GM21723 (cell line): Measurements from ENCODE around the gene CGB1.
"Not testable (repeated sequence)": the region's sequence is repeated elsewhere in the genome, so short reads cannot be mapped to it uniquely, and the experiment has no call there.

Experiments
- ATAC-seq: cut with Tn5 transposase; IDR thresholded peaks from one replicate; pipeline ENCODE4 v1.9.1; 2021; ENCODE audit warnings: mild to moderate bottlenecking, moderate library complexity; ENCODE audit not compliant: unreplicated experiment

Gene CGB1

DNA sequence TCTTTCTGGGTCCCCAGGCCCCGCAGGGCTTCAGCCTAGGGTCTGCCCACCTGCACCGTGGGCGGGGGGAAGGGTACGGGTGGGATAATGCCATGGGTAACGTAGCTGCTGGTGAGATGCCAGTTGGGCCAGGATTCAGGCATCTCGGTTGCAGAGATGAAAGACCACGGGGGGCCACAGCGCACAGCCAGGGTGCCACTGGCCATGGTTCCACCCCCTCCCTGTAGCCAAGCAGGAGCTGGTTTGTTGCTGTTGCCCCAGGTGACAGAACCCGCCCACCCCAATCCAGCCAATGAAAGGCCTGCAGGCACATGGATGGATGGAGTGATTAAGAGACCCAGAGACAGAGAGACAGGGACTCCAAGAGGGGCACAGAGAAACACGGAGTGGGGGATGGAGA, 21.9 kb upstream of the CGB1 start:
- ATAC-seq = no peak

- no peak for ATAC-seq
Measured at GRCh38 chr19:49057636-49058234, 21.0 kb upstream of the CGB1 start, which contains the start of gene CGB7. Gene CGB7 (minus strand): TSS chr19:49057749. CDS start chr19:49055375, 2,374 bp downstream.

GRCh38 chr19:49056902-49057596, 20.4 kb upstream of the CGB1 start:
- ATAC-seq = not testable (repeated sequence)

- ATAC-seq = no peak
Measured at GRCh38 chr19:49056101-49056901, 19.6 kb upstream of the CGB1 start.

DNA sequence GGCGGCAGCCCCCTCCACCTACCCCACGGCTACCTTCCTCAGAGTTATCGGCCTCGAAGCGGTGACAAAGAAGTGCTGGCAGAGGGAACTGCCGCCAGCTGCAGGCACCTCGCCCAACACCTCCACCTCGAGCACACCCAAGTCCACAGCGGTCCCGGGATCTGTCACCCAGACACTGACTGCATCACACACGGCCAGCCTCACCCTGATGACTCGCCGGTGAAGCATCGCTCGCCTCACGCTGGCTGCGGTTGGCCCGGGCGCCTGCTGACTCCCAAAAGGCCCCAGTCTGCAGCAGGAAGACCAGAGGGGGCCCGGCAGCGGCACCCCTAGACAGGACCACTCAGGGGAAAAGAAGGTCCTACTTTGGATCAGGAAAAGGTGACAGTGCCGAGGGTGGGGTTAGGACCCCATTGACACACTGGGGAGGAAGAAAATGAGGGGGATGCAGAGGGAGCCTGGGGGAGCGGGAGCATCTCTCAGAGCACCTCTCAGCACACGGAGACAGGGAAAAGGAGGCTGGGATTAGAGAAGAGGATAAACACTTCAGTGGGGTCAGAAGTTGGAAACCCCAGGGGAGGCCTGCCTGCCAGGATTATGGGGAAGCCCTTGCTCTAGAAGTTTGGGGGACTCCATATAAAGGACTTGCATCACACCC, 13.8 kb upstream of the CGB1 start:
- ATAC-seq = not testable (repeated sequence)

- not testable (repeated sequence) for ATAC-seq
Measured at GRCh38 chr19:49049834-49050233, 13.1 kb upstream of the CGB1 start.

DNA sequence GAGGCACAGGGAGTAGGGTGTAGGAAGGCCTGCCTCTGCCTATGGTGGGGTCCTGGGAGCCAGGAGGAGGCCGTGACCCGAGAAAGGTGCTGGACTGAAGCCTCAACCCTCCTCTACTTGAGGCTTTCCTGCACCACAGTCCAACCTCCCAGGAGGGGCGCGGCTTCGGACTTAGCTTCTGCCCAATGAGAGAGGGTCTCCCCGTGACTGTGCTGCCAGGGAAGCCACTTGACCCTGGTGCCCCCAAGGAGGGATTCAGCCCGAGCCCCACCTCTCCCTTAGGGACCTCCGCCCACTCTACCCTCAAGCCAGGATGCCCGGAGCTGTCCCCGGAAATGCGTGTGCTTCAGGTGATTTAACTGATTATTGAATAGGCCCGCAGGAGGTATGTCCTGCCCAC, 12.3 kb upstream of the CGB1 start, which contains the start of gene CGB8:
CGB8 (minus strand) TSS at position 101 of the 400 bp plus-strand sequence. CDS start 372 bp downstream, outside the sequence.
- not testable (repeated sequence) for ATAC-seq

DNA sequence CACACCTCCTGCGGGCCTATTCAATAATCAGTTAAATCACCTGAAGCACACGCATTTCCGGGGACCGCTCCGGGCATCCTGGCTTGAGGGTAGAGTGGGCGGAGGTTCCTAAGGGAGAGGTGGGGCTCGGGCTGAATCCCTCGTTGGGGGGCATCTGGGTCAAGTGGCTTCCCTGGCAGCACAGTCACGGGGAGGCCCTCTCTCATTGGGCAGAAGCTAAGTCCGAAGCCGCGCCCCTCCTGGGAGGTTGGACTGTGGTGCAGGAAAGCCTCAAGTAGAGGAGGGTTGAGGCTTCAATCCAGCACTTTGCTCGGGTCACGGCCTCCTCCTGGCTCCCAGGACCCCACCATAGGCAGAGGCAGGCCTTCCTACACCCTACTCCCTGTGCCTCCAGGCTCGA, 6.9 kb upstream of the CGB1 start, which contains the start of gene CGB5:
CGB5 (plus strand) TSS at position 301 of the 400 bp plus-strand sequence. CDS start 362 bp downstream, outside the sequence.
- not testable (repeated sequence) for ATAC-seq

- not testable (repeated sequence) for ATAC-seq
Measured at GRCh38 chr19:49042666-49043065, 6.0 kb upstream of the CGB1 start.

DNA sequence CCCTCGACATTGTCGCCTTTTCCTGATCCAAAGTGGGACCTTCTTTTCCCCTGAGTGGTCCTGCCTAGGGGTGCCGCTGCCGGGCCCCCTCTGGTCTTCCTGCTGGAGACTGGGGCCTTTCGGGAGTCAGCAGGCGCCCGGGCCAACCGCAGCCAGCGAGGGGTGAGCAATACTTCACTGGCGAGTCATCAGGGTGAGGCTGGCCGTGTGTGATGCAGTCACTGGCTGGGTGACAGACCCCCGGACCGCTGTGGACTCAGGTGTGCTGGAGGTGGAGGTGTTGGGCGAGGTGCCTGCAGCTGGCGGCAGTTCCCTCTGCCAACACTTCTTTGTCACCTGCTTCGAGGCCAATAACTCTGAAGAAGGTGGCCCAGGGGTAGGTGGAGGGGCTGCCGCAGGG, 5.5 kb upstream of the CGB1 start:
- ATAC-seq = no peak

GRCh38 chr19:49039736-49040135, 3.0 kb upstream of the CGB1 start:
- not testable (repeated sequence) for ATAC-seq

- not testable (repeated sequence) for ATAC-seq
Measured at GRCh38 chr19:49038557-49039276, 2.0 kb upstream of the CGB1 start.

GRCh38 chr19:49038111-49038510, 1.4 kb upstream of the CGB1 start:
- ATAC-seq = not testable (repeated sequence)

DNA sequence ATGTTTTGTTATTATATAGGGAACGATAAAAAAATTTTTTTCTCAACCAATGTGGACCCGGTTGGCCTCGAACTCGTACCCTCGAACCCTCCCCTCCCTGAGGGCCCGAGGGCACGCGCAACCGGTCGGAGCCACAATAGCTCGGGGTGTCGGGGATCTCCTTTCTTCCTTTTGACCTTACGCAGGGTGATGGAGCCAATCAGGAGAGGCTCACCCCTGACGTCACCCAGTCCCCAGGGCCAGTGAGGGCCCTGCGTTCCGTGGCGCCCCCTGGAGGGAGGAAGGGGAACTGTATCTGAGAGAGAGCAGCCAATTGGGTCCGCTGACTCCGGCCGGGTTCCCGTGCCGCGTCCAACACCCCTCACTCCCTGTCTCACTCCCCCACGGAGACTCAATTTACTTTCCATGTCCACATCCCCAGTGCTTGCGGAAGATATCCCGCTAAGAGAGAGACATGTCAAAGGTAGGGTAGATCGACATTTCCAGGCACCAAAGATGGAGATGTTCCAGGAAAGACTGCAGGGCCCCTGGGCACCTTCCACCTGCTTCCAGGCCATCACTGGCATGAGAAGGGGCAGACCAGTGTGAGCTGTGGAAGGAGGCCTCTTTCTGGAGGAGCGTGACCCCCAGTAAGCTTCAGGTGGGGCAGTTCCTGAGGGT, 4.9 kb downstream of the CGB1 start, which contains the start of gene CGB2:
CGB2 (plus strand) TSS at position 249 of the 660 bp plus-strand sequence; CDS start at position 455, 206 bp downstream.
- ATAC-seq = not testable (repeated sequence)

DNA sequence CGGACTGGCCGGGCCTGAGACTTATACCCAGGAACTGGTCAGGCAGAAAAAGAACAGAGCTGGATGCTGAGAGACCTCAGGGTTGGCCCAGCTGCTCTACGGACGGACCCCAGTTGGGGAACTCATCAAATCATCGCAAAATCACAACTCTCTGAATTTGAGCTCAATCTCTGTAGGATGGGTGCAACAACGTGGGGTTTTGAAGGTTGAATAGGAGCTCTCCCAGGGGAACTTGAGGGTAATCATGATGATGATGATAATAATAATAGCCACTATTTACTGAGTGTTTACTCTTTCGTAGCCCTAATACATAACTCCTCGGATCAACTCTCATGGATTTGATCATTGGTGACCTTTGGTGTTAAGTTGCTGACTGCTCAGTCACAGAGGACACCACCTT, 6.4 kb downstream of the CGB1 start:
- ATAC-seq = not testable (repeated sequence)

- not testable (repeated sequence) for ATAC-seq
Measured at GRCh38 chr19:49029749-49030148, 6.9 kb downstream of the CGB1 start.

GRCh38 chr19:49028686-49029085, 8.0 kb downstream of the CGB1 start:
- not testable (repeated sequence) for ATAC-seq

GRCh38 chr19:49025599-49025998, 11.1 kb downstream of the CGB1 start:
- not testable (repeated sequence) for ATAC-seq

- ATAC-seq = not testable (repeated sequence)
Measured at GRCh38 chr19:49025088-49025487, 11.6 kb downstream of the CGB1 start.
